Transverse colon (tissue), 4 donors: ENCODE results near the gene CCNB1IP1.

Experiments
- CTCF ChIP-seq, 5 experiments: fragments of 200-600 bp in 3 of 5; fragments of 450-650 bp in 2 of 5; sonication (generic) in 3 of 5; IDR thresholded peaks; 1 replicate in 2 of 5; 2 replicates in 3 of 5; pipeline ENCODE4 v1.5.1; 2016 to 2017; ENCODE audit warnings: antibody characterized with exemption in 5 of 5, inconsistent platforms in 3 of 5, mild to moderate bottlenecking in 2 of 5, moderate library complexity in 1 of 5
- POLR2A ChIP-seq: fragments of 450-650 bp; IDR thresholded peaks from one replicate; pipeline ENCODE4 v1.6.1; 2016; ENCODE audit warnings: antibody characterized with exemption, mild to moderate bottlenecking, moderate library complexity
- POLR2AphosphoS5 ChIP-seq, 3 donors: sonication (generic); formaldehyde crosslinking; IDR thresholded peaks; one replicate each; pipeline ENCODE4 v1.6.1; 2016; ENCODE audit warnings: antibody characterized with exemption in 3 of 3

DNA sequence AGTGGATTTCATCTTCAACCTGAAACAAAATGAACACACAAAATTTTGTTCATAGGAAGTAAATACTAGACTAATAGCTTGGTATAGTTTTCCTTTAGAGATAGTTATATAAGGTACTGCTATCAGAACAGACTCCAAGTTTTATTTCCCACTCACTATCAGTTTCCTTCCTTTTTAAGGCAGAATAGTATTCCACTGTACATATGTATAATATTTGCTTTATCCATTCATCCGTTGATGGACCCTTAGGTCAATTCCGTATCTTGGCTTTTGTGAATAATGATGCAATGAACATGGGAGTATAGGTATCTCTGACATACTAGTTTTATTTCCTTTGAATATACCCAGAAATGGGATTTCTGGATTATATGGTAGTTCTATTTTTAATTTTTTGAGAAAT lies 3.7 kb downstream of the CCNB1IP1 start:
- TF ChIP-seq POLR2A (no peak), CTCF (IDR thresholded peaks at IDR 0.05) (no peak), POLR2AphosphoS5 (IDR thresholded peaks at IDR 0.05) (no peak)
